GM12891 (cell line): ENCODE data around the gene HORMAD2.
"Not testable (repeated sequence)": the region's sequence is repeated elsewhere in the genome, so short reads cannot be mapped to it uniquely, and the experiment has no call there.

Source experiments
- DNase-seq: peaks from one replicate; pipeline ENCODE4 v3.0.0; 2011; ENCODE audit warnings: low spot score; ENCODE audit not compliant: insufficient read length
- FAIRE-seq: peaks from 2 replicates; lab custom pipeline; 2011; peaks lifted over from hg19 to GRCh38; lab: Jason Lieb, UNC
- PAX5 ChIP-seq: IDR thresholded peaks from 2 replicates; pipeline ENCODE4 v1.6.1; 2011; ENCODE audit warnings: low read length, moderate library complexity, mild to moderate bottlenecking; ENCODE audit not compliant: insufficient read depth, severe bottlenecking
- POLR2A ChIP-seq: IDR thresholded peaks from 2 replicates; pipeline ENCODE4 v1.6.1; 2011; ENCODE audit warnings: low read depth, low read length, control low read depth
- POLR2AphosphoS5 ChIP-seq: IDR thresholded peaks from 2 replicates; pipeline ENCODE4 v1.6.1; 2011; ENCODE audit warnings: low read depth, low read length, control low read depth
- POU2F2 ChIP-seq: IDR thresholded peaks from 2 replicates; pipeline ENCODE4 v1.6.1; 2011; ENCODE audit warnings: low read depth, mild to moderate bottlenecking, control low read depth, low read length, moderate library complexity
- SPI1 ChIP-seq: IDR thresholded peaks from 2 replicates; pipeline ENCODE4 v1.6.1; 2011; ENCODE audit warnings: low read depth, low read length, control low read depth
- TAF1 ChIP-seq: IDR thresholded peaks from 2 replicates; pipeline ENCODE4 v1.6.1; 2011; ENCODE audit warnings: low read depth, low read length, control low read depth

HORMAD2 gene

GRCh38 chr22:30196141-30196879, 116.0 kb downstream of the HORMAD2 start:
- TF ChIP-seq POLR2AphosphoS5 (no peak), SPI1 (peak; percentile 12; the same call in 1 of the 2 replicates), POU2F2 (peak; percentile 55; the same call in 1 of the 2 replicates), PAX5 (no peak), POLR2A (no peak), TAF1 (no peak; the same call in 1 of the 2 replicates)
- DNase-seq (no peak), FAIRE-seq (peak; percentile 80)

GRCh38 chr22:30196880-30197336, 116.6 kb downstream of the HORMAD2 start:
- FAIRE-seq (no peak), DNase-seq (no peak)
- TF ChIP-seq POLR2AphosphoS5 (no peak), TAF1 (no peak), POU2F2 (no peak), SPI1 (no peak), POLR2A (no peak), PAX5 (no peak)

- TF ChIP-seq POLR2AphosphoS5 (no peak), POLR2A (no peak), TAF1 (no peak), PAX5 (no peak), POU2F2 (no peak)
- DNase-seq (no peak), FAIRE-seq (no peak)
These were observed 117.1 kb downstream of the HORMAD2 start for GRCh38 chr22:30197389-30197788.

- FAIRE-seq (no peak), DNase-seq (no peak)
- TF ChIP-seq POLR2A, result no peak
- no peak for TF ChIP-seq PAX5
- TF ChIP-seq SPI1, result no peak
- no peak for TF ChIP-seq POLR2AphosphoS5
- no peak for TF ChIP-seq POU2F2
These were observed 118.0 kb downstream of the HORMAD2 start for GRCh38 chr22:30198152-30198825.

GRCh38 chr22:30198921-30199320, 118.7 kb downstream of the HORMAD2 start:
- FAIRE-seq (peak; percentile 45), DNase-seq (no peak)
- TF ChIP-seq TAF1 (no peak), PAX5 (no peak), SPI1 (no peak), POU2F2 (no peak), POLR2A (no peak), POLR2AphosphoS5 (no peak)

- FAIRE-seq, DNase-seq: not testable (repeated sequence)
These were observed 120.6 kb downstream of the HORMAD2 start for GRCh38 chr22:30200905-30201304.

- TF ChIP-seq POLR2AphosphoS5 (no peak), POLR2A (no peak), POU2F2 (no peak), PAX5 (no peak), SPI1 (no peak), TAF1 (no peak)
- no peak for DNase-seq
- no peak for FAIRE-seq
These were observed 121.7 kb downstream of the HORMAD2 start for GRCh38 chr22:30201945-30202344.

GRCh38 chr22:30202531-30203006, 122.3 kb downstream of the HORMAD2 start:
- TF ChIP-seq POU2F2 (no peak), TAF1 (no peak), SPI1 (no peak), POLR2AphosphoS5 (no peak), POLR2A (no peak), PAX5 (no peak)
- FAIRE-seq (no peak), DNase-seq (no peak)

- DNase-seq, result no peak
- TF ChIP-seq POLR2AphosphoS5 (no peak), POU2F2 (no peak), PAX5 (no peak), TAF1 (no peak), SPI1 (no peak)
These were observed 123.9 kb downstream of the HORMAD2 start for GRCh38 chr22:30204015-30204741.

More at GRCh38 chr22:30204015-30204741, 123.9 kb downstream of the HORMAD2 start:
- no peak for FAIRE-seq
